HEK293T (cell line): ENCODE measurements around the gene NLRP7.

Experiments used
- ARNT ChIP-seq: fragments of 450-650 bp; IDR thresholded peaks from 2 replicates; pipeline ENCODE4 v1.6.1; 2017; ENCODE audit warnings: mild to moderate bottlenecking
- BHLHE40 ChIP-seq: fragments of 450-650 bp; IDR thresholded peaks from 2 replicates; pipeline ENCODE4 v1.6.1; 2016; ENCODE audit warnings: mild to moderate bottlenecking, moderate library complexity, borderline replicate concordance
- CTBP1 ChIP-seq: fragments of 450-650 bp; IDR thresholded peaks from 2 replicates; pipeline ENCODE4 v1.6.1; 2016; ENCODE audit warnings: borderline replicate concordance
- ELF4 ChIP-seq: fragments of 450-650 bp; IDR thresholded peaks from 2 replicates; pipeline ENCODE4 v1.6.1; 2017; ENCODE audit warnings: antibody characterized with exemption
- FOXA1 ChIP-seq: fragments of 450-650 bp; IDR thresholded peaks from 2 replicates; pipeline ENCODE4 v1.6.1; 2016; ENCODE audit warnings: mild to moderate bottlenecking
- FOXM1 ChIP-seq: fragments of 450-650 bp; IDR thresholded peaks from 2 replicates; pipeline ENCODE4 v1.6.1; 2017; ENCODE audit warnings: mild to moderate bottlenecking, borderline replicate concordance
- L3MBTL2 ChIP-seq: fragments of 450-650 bp; conservative IDR thresholded peaks from 2 replicates; pipeline ENCODE4 v1.6.1; 2016; ENCODE audit warnings: mild to moderate bottlenecking
- NFRKB ChIP-seq: fragments of 450-650 bp; IDR thresholded peaks from 2 replicates; pipeline ENCODE4 v1.6.1; 2016; ENCODE audit warnings: mild to moderate bottlenecking, moderate library complexity
- SP1 ChIP-seq: fragments of 450-650 bp; IDR thresholded peaks from 2 replicates; pipeline ENCODE4 v1.6.1; 2017
- SUZ12 ChIP-seq: fragments of 450-650 bp; IDR thresholded peaks from 2 replicates; pipeline ENCODE4 v1.6.1; 2016; ENCODE audit warnings: mild to moderate bottlenecking
- TARDBP ChIP-seq: fragments of 450-650 bp; IDR thresholded peaks from 2 replicates; pipeline ENCODE4 v1.6.1; 2016
- TF ChIP-seq, protein P1 (sequence below): fragments of 450-650 bp; IDR thresholded peaks from 2 replicates; pipeline ENCODE4 v1.6.1; 2016

- TF ChIP-seq SUZ12 (no peak), SP1 (no peak), FOXA1 (no peak), ELF4 (no peak), BHLHE40 (no peak), L3MBTL2 (no peak), NFRKB (no peak), ARNT (no peak), TARDBP (no peak), FOXM1 (no peak), CTBP1 (no peak)
- TF ChIP-seq, protein P1, sequence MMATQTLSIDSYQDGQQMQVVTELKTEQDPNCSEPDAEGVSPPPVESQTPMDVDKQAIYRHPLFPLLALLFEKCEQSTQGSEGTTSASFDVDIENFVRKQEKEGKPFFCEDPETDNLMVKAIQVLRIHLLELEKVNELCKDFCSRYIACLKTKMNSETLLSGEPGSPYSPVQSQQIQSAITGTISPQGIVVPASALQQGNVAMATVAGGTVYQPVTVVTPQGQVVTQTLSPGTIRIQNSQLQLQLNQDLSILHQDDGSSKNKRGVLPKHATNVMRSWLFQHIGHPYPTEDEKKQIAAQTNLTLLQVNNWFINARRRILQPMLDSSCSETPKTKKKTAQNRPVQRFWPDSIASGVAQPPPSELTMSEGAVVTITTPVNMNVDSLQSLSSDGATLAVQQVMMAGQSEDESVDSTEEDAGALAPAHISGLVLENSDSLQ, result no peak
Observed at GRCh38 chr19:54881884-54882283, 65.4 kb downstream of the NLRP7 start.
